Esophagus squamous epithelium (tissue), 5 donors: ENCODE results near the gene RAP2A. TPM values are rescaled to one million over a fixed set of nuclear protein-coding genes. Genes with fewer than 3 reads are reported as not detected.

ENCODE experiments used
- DNase-seq: peaks from one replicate; lab custom pipeline; 2025; lab: John Stamatoyannopoulos, UW
- H3K27ac ChIP-seq, 4 donors: fragments of 200-600 bp; sonication (generic); one replicate each; pipeline ENCODE4 v1.5.1; 2016 to 2019; ENCODE audit warnings: mild to moderate bottlenecking in 1 of 4
- H3K27me3 ChIP-seq, 4 donors: fragments of 200-600 bp; sonication (generic); 1 replicate in 3 of 4; 2 replicates in 1 of 4; pipeline versions ENCODE4 v1.5.1 to v1.6.0; 2017 to 2021; ENCODE audit warnings: antibody characterized with exemption in 1 of 4
- H3K36me3 ChIP-seq, 3 donors: fragments of 200-600 bp; sonication (generic); one replicate each; pipeline ENCODE4 v1.5.1; 2016 to 2019
- H3K4me1 ChIP-seq, 3 donors: fragments of 200-600 bp; sonication (generic); one replicate each; pipeline ENCODE4 v1.5.1; 2017 to 2019
- H3K4me3 ChIP-seq, 4 donors: fragments of 200-600 bp; sonication (generic); 1 replicate in 3 of 4; 2 replicates in 1 of 4; pipeline ENCODE4 v1.5.1; 2016 to 2019; ENCODE audit warnings: mild to moderate bottlenecking in 2 of 4, moderate library complexity in 1 of 4
- H3K9me3 ChIP-seq, 3 donors: fragments of 200-600 bp; sonication (generic); one replicate each; pipeline ENCODE4 v1.5.1; 2016 to 2019
- POLR2A ChIP-seq, 4 donors: fragments of 450-650 bp; IDR thresholded peaks; one replicate each; pipeline ENCODE4 v1.6.1; 2017; ENCODE audit warnings: antibody characterized with exemption in 4 of 4, mild to moderate bottlenecking in 4 of 4, moderate library complexity in 3 of 4
- WGBS, 2 donors: methylation state at CpG; one replicate each; pipeline ENCODE4 v1.1.5; 2018; 5-methylcytosine and 5-hydroxymethylcytosine counted together
- intact Hi-C: fragments of 100-400 bp; cut with DNase I; formaldehyde crosslinking; loops from one replicate; pipeline ENCODE4 v1.15.0; 2022
- total RNA-seq, 4 donors: library from RNA; depleted of rRNA; stranded (reverse); fragments of >200 nt; gene quantifications; one replicate each; pipeline ENCODE4 v1.1.0, GENCODE V29; 2016
- TF ChIP-seq, protein P1 (sequence below), 6 experiments: fragments of 450-650 bp in 4 of 6; fragments of 200-600 bp in 2 of 6; sonication (generic) in 2 of 6; IDR thresholded peaks; one replicate each; pipeline ENCODE4 v1.5.1; 2016 to 2019; ENCODE audit warnings: antibody characterized with exemption in 6 of 6, mild to moderate bottlenecking in 4 of 6, moderate library complexity in 4 of 6
- donor health status: DM: yes; HTN: yes; CAD: no.

RAP2A gene
- total RNA-seq, 4 donors from 2014 or later, result 20.3 to 29.1 (median 26.7) TPM

DNA sequence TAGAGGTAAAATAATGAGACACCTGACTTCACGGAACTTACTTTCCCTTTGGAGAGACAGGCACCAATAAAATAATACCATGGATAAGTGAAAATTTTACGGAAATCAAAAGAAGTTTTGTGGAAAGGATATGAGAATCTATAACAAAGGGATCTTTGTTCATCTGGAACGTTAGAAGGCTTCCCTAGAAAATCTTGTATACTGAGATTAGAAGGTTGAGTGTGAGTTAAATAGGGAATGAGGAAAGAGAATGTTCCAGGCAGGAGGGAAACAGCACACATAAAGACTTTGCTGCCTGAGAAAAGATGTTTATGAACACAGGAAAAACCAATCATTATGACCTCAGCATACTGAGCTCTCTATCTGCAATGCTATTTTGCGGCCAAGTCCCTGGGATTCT is 19.6 kb upstream of the RAP2A start:
- H3K4me1 ChIP-seq, result no peaks in the 10 kb centered on the region
- no peak for DNase-seq
- TF ChIP-seq, protein P1, sequence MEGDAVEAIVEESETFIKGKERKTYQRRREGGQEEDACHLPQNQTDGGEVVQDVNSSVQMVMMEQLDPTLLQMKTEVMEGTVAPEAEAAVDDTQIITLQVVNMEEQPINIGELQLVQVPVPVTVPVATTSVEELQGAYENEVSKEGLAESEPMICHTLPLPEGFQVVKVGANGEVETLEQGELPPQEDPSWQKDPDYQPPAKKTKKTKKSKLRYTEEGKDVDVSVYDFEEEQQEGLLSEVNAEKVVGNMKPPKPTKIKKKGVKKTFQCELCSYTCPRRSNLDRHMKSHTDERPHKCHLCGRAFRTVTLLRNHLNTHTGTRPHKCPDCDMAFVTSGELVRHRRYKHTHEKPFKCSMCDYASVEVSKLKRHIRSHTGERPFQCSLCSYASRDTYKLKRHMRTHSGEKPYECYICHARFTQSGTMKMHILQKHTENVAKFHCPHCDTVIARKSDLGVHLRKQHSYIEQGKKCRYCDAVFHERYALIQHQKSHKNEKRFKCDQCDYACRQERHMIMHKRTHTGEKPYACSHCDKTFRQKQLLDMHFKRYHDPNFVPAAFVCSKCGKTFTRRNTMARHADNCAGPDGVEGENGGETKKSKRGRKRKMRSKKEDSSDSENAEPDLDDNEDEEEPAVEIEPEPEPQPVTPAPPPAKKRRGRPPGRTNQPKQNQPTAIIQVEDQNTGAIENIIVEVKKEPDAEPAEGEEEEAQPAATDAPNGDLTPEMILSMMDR (IDR thresholded peaks at IDR 0.05), result no peak
- TF ChIP-seq POLR2A (IDR thresholded peaks at IDR 0.05), result no peak
- WGBS, 2 donors, result 69 to 81% methylated on average over 4 of the region's 4 CpGs
- no peaks in the 10 kb centered on the region for H3K36me3 ChIP-seq
- no peaks in the 10 kb centered on the region for H3K9me3 ChIP-seq
- H3K4me3 ChIP-seq, result no peak overlapping the region
- intact Hi-C loops, result no loop called here
- peaks cover 0 to 7% (median 0%) of the 10 kb centered on the region in 4 donors for H3K27me3 ChIP-seq
- no peak overlapping the region for H3K27ac ChIP-seq

DNA sequence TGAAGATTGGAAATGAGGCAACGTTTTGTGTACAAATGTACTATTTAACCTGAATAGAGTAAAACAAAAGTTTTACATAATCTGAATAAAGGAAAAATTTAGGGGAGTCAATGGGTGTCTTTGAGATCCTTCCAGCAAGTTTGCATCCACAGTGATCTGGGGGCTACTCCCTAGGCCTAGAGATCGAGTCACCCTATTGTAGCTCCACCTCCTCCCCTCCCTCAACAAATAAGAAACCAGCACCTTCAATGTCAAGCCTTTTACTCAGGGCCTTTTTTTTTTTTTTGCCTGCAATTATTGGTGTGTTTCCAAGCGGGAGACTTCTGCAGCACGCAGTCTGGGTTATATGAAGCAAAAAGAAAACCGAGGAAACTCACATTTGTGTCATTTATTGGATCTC is 16.3 kb upstream of the RAP2A start:
- Histone ChIP-seq H3K4me3 (no peak overlapping the region), H3K4me1 (no peaks in the 10 kb centered on the region), H3K36me3 (no peaks in the 10 kb centered on the region), H3K9me3 (no peaks in the 10 kb centered on the region), H3K27me3 (no peaks in the 10 kb centered on the region), H3K27ac (no peak overlapping the region)
- no peak for DNase-seq
- 42 to 49% methylated on average over 5 of the region's 5 CpGs for WGBS, 2 donors
- TF ChIP-seq, protein P1 (IDR thresholded peaks at IDR 0.05), result no peak
- no peak for TF ChIP-seq POLR2A (IDR thresholded peaks at IDR 0.05)
- intact Hi-C loops, result no loop called here

DNA sequence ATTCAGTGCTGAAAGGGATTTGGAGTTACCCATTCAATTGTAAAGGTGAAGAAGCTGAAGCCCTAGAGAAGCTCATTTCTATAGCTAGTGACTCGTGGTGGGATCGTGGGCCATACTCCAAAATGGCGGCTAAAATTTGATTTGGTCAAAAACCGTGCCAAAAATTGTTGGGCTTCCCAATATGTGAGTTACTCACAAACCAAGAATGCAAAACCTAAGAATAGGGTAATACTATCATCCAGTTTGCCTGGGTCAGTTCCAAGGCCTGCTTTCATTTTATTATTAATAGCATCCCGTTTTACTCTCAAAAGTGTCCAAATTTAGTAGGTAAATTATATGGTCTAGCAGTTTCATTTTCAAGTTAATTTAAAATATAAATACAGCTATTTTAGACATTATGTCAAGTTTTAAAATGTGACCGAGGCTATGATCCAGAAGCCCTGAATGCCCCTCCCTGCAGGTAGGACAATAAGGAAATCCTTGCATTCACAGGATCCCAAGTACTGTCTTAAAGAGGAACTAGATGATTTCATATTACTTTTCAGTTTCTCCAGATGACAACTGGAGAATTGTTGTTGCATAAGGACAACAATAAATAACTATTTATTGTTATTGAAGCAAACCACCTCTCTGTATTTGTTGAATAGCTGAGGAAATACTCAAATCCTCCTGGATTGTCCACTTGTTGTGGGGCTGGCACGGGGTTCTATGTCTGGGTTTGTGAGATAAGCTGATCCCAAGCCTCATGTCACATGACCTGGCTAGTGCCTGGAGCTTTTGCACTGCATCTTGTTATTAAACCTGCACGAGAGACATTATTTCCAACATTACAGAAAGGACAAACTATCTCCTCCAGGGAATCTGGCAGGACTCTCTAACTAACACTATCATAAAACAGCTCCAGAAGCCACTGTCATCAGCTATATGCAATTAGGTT is 11.6 kb upstream of the RAP2A start:
- WGBS, 2 donors, result 75 to 83% methylated on average over 8 of the region's 8 CpGs
- H3K4me1 ChIP-seq, result no peaks in the 10 kb centered on the region
- H3K9me3 ChIP-seq, result no peaks in the 10 kb centered on the region
- TF ChIP-seq POLR2A (IDR thresholded peaks at IDR 0.05), result no peak
- TF ChIP-seq, protein P1 (IDR thresholded peaks at IDR 0.05), result no peak
- no peaks in the 10 kb centered on the region for H3K36me3 ChIP-seq
- intact Hi-C loops, result no loop called here
- no peak overlapping the region for H3K4me3 ChIP-seq
- H3K27me3 ChIP-seq, result no peaks in the 10 kb centered on the region
- DNase-seq, result no peak
- no peak overlapping the region for H3K27ac ChIP-seq

DNA sequence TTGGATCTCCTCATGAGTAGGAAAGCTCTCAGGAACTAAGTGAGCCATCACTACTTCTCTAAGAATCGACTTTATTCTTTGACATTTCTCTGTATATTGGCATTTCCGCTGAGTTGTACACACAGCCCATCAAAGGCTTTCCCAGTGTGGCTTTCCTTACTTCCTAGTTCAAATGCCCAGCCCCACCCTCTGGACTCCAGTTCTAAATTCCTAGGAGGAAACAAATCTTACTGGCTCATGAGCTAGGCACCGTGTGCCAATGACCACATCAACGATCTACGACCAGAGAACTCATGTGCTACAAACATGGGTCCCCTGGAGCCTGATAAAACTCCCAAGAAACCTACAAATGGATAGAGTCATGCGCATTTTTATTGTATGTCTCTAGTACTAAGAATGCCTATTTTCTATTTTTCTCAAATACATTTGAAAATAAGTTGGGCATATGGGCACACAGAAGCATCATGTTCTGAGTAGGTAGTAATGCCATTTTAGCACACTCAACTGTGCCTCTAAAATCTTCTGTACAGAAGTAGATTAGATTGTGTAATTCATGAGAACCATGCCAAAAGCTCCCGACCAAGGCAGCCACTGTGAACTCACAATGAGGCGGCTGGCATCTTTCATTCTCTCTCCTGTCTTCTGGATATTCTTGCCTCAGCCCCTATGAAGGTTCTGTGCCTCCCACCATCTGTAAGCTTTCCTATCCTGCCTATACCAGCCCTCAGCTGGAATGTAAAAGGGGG is 10.5 kb upstream of the RAP2A start:
- 74 to 77% methylated on average over 8 of the region's 8 CpGs for WGBS, 2 donors
- intact Hi-C loops, result no loop called here
- Histone ChIP-seq H3K9me3 (no peaks in the 10 kb centered on the region), H3K27me3 (no peaks in the 10 kb centered on the region), H3K4me1 (no peaks in the 10 kb centered on the region), H3K4me3 (no peak overlapping the region), H3K27ac (no peak overlapping the region), H3K36me3 (no peaks in the 10 kb centered on the region)
- no peak for TF ChIP-seq POLR2A (IDR thresholded peaks at IDR 0.05)
- TF ChIP-seq, protein P1 (IDR thresholded peaks at IDR 0.05), result no peak
- DNase-seq, result no peak

DNA sequence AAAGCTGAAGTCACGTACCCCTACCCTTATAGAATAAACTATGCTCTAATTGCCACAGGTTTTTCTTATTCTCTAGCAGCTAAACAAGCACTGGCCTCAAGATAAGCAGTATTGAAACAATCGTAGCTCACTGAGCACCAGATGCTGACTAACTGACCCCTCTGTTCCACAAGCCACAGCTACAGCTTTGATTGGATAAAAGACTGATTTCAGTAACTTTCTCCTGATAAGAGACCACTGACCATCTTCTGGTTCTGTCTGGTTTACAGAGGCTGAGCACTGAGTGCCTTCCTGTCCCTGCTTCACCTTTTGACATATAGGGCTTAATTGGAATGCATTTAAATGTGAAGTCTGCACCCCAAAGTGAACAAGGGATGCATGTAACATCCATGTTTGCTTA is 8.4 kb upstream of the RAP2A start:
- TF ChIP-seq, protein P1 (IDR thresholded peaks at IDR 0.05), result no peak
- TF ChIP-seq POLR2A (IDR thresholded peaks at IDR 0.05), result no peak
- Histone ChIP-seq H3K4me1 (peaks cover 0 to 4% (median 0%) of the 10 kb centered on the region in 3 donors), H3K4me3 (no peak overlapping the region), H3K9me3 (no peaks in the 10 kb centered on the region), H3K27me3 (no peaks in the 10 kb centered on the region), H3K36me3 (no peaks in the 10 kb centered on the region), H3K27ac (no peak overlapping the region)
- DNase-seq, result no peak
- intact Hi-C loops, result no loop called here
- WGBS, 2 donors, result 78 to 84% methylated on average over 2 of the region's 2 CpGs
